Measurements from ENCODE around the gene PLCG2.
"Not testable (repeated sequence)": the region's sequence is repeated elsewhere in the genome, so short reads cannot be mapped to it uniquely, and the experiment has no call there.

PLCG2 gene

DNA sequence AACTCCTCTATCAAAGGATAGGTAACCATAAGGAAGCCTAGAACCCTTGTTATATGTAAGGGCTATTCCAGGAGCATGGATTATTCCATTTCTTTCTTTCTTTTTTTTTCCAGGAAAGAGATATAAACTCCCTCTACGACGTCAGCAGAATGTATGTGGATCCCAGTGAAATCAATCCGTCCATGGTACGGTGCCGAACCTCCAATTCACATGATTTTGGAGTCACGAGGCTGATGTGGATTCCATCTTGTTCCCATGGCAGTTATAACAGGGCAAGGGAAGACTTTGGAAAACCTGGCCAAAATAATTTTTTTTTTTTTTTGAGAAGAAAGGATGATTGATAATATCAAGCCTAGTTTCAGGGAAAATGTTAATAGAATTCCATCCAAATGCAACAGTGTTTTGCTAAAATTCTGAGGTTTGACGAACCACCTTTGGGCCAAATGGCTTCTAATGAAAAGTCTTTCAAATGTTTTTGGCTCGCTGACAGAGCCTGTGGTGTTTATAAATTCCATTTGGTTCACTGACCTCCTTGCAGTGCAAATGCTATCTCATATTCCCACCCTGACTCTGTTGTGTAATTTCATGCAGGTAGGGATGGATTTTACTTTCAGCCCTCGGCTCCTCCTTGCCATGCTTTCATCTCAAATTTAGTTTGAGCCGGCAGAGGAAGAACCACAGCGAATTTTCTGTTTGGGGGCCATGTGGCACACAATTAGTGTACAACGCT, 142.2 kb downstream of the PLCG2 start:
- no peak for DNase-seq

GRCh38 chr16:81921843-81922584, 142.9 kb downstream of the PLCG2 start:
- DNase-seq, result no peak

DNA sequence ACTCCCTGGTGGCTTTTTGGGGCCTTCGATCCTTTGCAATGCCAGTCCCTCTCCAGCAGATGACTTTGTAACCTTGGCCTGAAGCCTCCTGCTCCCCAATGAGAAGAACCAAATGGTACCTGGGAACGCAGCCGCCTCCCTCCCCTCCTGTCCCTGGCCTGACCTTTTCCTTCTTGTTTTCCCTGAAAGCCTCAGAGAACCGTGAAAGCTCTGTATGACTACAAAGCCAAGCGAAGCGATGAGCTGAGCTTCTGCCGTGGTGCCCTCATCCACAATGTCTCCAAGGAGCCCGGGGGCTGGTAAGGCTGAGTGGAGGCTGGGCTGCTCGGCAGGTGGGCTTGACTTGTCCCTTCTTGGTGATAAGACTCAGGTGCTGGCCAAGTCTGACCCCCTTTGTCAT, 144.2 kb downstream of the PLCG2 start:
- DNase-seq, result no peak

DNA sequence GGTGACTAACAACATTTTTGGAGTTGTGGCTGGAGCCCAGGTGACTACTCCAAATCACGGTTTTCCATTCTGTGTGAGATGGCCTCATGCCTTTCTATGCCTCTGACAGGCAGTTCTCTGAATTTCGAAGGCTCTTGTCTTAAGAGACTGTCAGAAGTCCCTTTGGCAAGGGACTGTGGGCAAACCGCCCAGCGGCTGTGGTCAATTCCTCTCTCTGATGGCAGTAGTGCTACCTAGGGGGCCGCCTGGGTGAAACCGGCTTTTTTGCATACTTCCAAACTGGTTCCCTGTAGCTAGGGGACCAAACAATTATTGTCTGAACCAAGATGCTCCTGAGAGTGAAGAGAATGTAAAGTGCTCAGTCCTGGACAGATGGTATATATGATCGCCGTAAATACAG, 145.9 kb downstream of the PLCG2 start:
- no peak for DNase-seq

- DNase-seq, result no peak
These were observed 146.9 kb downstream of the PLCG2 start for GRCh38 chr16:81926036-81926435.

DNA sequence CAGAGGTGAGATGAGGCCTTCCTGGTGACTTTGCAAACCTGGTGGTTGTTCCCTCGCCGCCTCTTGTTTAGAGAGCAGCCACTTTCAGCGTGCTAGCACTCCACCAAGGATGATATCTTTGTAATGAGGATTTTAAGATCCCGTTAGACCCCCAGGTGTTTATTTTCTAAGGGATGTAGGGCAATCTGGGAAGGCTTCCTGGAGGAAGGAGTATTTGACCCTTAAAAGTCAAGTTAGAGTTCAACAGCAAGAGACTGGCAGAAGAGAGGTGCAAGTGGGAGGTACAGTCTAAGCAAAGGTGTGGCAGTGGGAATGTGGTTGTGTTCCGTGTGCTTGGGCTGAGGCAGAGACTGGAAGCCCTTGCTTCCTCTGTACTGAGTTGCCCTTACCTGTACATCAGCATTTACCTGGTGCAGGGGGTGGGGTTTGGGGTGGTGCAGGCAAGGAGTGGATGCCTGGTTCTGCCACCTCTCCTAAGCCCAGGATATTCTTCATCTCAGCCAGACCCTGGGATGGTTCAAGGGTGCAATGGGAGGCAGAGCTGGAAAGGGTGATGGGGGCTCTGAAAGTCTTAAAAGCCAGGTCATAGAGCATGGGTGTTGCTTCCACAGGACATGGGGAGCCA, 148.6 kb downstream of the PLCG2 start:
- DNase-seq, result peak in 1 of 2 experiments; percentile 1

- no peak for DNase-seq
These were observed 149.3 kb downstream of the PLCG2 start for GRCh38 chr16:81928271-81928918.

GRCh38 chr16:81928975-81929374, 149.9 kb downstream of the PLCG2 start:
- peak; percentile 32 to 53 for DNase-seq

DNA sequence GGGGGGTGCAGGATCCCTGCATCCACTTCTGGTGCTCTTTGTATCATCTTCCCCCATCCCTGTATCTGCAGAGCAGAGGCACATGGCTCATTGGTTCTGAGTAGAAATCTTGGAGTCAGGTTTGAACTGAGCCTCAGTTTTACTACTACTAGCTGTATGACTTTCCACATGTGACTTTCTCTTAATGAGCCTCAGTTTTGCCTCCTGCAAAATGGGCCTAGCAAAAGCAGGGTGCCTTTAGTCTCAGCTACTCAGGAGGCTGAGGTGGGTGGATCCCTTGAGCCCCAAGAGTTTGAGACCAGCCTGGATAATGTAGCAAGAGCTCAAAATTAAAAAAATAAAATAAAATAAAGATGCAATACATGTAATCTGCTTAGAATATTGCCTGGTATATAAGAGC, 150.8 kb downstream of the PLCG2 start:
- no peak for DNase-seq

GRCh38 chr16:81931927-81932326, 152.8 kb downstream of the PLCG2 start:
- no peak for DNase-seq

GRCh38 chr16:81932668-81933067, 153.6 kb downstream of the PLCG2 start:
- no peak for DNase-seq

GRCh38 chr16:81933361-81933760, 154.3 kb downstream of the PLCG2 start:
- no peak for DNase-seq

GRCh38 chr16:81934711-81935110, 155.6 kb downstream of the PLCG2 start:
- not testable (repeated sequence) for DNase-seq

GRCh38 chr16:81936209-81937000, 157.3 kb downstream of the PLCG2 start:
- DNase-seq, result no peak

DNA sequence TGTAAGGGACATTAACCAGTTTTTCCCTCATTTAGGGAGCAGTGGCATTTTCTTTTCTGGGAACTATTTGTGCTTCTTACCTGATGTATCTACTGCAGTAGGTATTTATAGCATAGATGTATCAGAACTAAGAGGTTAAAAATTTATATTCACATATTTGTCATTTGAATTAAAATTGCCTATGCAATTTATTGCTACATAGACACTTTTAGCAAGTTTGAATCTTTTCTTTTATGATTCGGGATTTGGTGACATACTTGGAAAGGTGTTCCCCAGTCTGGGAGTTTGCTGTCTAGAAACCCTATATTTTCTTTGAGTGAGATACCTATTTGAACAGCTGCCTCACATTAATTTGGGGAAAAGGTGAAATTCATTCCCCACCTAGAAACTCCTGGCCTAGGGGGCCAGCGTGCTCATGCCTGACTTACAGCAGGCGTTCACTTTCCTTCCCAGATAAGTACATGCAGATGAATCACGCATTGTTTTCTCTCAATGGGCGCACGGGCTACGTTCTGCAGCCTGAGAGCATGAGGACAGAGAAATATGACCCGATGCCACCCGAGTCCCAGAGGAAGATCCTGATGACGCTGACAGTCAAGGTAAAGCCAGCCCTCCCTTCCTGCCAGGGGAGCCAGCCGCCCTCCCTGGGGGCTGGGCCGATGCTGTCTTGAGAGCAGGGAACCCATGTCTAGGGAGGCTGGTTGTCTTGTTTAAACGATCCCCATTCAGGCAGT, 158.4 kb downstream of the PLCG2 start:
- DNase-seq, result no peak

DNA sequence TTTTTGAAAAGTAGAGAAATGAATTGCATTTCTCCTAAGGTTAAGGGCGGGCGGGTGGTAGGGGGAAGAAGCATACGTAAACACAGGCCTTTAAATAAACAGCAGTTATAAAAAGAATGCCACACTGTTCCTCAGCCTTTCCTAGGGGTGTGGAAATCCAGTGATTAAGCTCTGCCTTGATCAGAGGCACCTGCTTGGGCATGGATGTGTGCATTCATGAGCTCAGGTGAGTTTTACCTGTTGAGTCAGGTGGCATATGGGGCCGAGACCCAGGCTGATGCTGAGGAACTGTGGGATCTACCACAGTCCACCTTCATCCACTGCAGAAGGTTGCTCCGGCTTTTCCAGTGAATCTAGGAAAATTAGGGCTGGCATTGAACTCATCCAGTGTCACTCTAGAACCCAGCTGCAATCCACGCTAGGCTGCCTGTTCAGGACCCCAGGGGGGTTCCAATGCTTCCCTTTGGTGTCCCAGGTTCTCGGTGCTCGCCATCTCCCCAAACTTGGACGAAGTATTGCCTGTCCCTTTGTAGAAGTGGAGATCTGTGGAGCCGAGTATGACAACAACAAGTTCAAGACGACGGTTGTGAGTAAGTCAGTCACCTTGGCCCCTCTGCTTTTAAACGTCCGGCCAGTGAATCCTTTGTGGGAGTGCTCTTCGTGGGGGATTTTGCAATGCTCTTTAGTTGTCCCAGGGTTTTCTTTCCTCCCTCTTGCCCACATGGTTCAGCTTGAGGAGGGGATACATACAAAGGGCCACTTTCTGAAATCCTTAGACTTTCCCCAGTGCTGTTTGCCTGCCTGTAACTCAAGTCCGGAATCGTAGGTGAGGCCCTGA, 159.5 kb downstream of the PLCG2 start:
- no peak for DNase-seq

DNA sequence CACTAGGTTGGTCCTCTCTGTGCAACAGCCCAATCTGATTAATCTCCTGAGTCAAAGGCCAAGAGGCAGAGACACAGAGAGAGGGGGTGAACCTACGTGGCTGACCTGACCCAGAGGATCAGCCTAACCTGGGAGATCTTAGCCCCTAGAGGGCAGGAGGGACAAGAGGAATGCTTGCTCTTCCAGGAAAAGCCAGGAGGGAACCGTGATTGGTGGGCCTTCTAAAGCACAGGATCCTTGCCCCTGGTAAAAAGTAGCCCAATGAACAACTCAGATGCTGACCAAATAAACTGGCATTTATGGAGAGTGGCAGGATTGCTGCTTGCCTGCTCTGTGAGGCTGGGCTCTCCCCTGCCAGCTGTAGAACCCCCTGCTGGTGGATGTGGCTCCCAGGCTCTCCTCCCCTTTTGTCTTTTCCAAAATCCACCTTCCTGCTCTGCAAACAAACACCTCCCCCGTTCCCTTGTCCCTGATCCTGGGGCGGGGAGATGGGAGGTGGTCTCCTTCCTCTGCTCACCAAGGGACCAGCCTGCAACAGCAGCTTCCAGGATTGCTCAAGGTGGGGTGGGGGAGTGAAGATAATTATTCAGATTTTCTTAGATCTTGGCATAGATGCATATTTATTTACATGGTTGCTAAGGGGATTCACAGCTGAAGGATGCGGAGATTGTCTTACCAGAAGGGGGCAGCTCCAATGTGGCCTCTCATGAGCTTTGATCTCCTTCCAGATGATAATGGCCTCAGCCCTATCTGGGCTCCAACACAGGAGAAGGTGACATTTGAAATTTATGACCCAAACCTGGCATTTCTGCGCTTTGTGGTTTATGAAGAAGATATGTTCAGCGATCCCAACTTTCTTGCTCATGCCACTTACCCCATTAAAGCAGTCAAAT, 160.3 kb downstream of the PLCG2 start:
- no peak for DNase-seq

DNA sequence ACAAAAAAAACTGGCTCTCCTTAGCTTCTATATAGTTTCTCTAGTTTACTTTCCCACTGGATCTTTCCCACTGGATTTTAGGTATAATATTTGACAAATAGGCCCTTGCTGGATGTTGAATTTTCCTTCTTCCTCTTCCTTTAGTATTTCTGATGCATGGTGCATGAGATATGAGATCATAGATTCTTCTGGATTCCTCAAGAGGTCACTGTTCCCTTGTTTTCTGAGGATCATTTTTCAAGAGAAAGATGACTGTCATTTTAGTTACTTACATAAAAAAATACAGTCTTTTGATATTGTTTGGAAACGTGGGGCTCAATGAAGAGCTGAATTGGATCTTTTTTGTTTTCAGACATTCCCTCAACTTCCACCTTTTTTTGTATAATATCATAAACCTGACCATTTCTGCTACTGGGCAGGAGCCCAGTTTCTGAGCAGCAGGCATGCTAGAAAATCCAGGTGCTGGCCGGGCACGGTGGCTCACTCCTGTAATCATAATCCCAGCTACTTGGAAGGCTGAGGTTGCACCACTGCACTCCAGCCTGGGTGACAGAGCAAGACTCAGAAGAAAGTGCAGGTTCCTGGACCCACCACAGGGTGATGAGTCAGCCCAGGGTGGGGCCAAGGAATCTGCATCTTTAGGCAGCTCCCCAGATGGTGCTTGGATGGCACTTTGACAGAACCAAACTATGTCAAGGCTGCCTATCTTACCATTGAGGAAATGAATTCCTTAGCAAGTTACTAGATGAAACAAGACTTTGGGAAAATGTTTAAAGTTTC, 161.9 kb downstream of the PLCG2 start:
- DNase-seq, result peak in 1 of 2 experiments; percentile 17

- DNase-seq, result no peak
These were observed 163.0 kb downstream of the PLCG2 start for GRCh38 chr16:81942007-81942601.
